Activated naive CD4-positive, alpha-beta T cell treated with anti-CD3 and anti-CD28 coated beads, Interleukin-2, amount 50 U/mL, for 16 hours (primary cell): ENCODE measurements around the gene KCTD13.
"Not testable (repeated sequence)": the region's sequence is repeated elsewhere in the genome, so short reads cannot be mapped to it uniquely, and the experiment has no call there.

ENCODE experiments used
- DNase-seq: peaks from one replicate; pipeline ENCODE4 v3.0.0-alpha.2; 2020

KCTD13 gene

GRCh38 chr16:29943846-29944799 is 18.1 kb upstream of the KCTD13 start:
- DNase-seq = no peak

GRCh38 chr16:29940656-29941055 is 14.6 kb upstream of the KCTD13 start:
- no peak for DNase-seq

- DNase-seq = not testable (repeated sequence)
Measured at GRCh38 chr16:29931750-29932149, 5.7 kb upstream of the KCTD13 start.

GRCh38 chr16:29927070-29927905 is 1.3 kb upstream of the KCTD13 start:
- DNase-seq = no peak

GRCh38 chr16:29926711-29927052 is 656 bp upstream of the KCTD13 start:
- DNase-seq = no peak

GRCh38 chr16:29925105-29925756 is 795 bp downstream of the KCTD13 start:
- DNase-seq = no peak

- DNase-seq = no peak
Measured at GRCh38 chr16:29922986-29923501, 3.0 kb downstream of the KCTD13 start.

- no peak for DNase-seq
Measured at GRCh38 chr16:29922326-29922725, 3.7 kb downstream of the KCTD13 start.

GRCh38 chr16:29921034-29921385 is 5.0 kb downstream of the KCTD13 start:
- DNase-seq = no peak

- DNase-seq = no peak
Measured at GRCh38 chr16:29920288-29921033, 5.6 kb downstream of the KCTD13 start.

GRCh38 chr16:29916979-29917378 is 9.0 kb downstream of the KCTD13 start:
- no peak for DNase-seq

GRCh38 chr16:29915590-29916247 is 10.3 kb downstream of the KCTD13 start:
- DNase-seq = no peak

GRCh38 chr16:29913514-29913913 is 12.5 kb downstream of the KCTD13 start:
- no peak for DNase-seq

- no peak for DNase-seq
Measured at GRCh38 chr16:29912087-29912486, 13.9 kb downstream of the KCTD13 start.

- no peak for DNase-seq
Measured at GRCh38 chr16:29911676-29912010, 14.4 kb downstream of the KCTD13 start.

- no peak for DNase-seq
Measured at GRCh38 chr16:29910819-29911675, 15.0 kb downstream of the KCTD13 start.

- DNase-seq = not testable (repeated sequence)
Measured at GRCh38 chr16:29909851-29910250, 16.2 kb downstream of the KCTD13 start.

GRCh38 chr16:29909391-29909790 is 16.6 kb downstream of the KCTD13 start:
- no peak for DNase-seq

- DNase-seq = no peak
Measured at GRCh38 chr16:29908719-29909220, 17.3 kb downstream of the KCTD13 start.

- DNase-seq = no peak
Measured at GRCh38 chr16:29907973-29908372, 18.1 kb downstream of the KCTD13 start.
